Renal cortex interstitium (tissue), 11 donors: Measurements from ENCODE around the gene LRMDA. TPM values are rescaled to one million over a fixed set of nuclear protein-coding genes. Genes with fewer than 3 reads are reported as not detected.
"Not testable (repeated sequence)": the region's sequence is repeated elsewhere in the genome, so short reads cannot be mapped to it uniquely, and the experiment has no call there.

Source experiments
- DNase-seq, 11 donors: peaks; one replicate each; pipeline ENCODE4 v3.0.0-alpha.2; 2013; ENCODE audit warnings: low read depth in 9 of 11, low spot score in 4 of 11; ENCODE audit errors: extremely low read depth in 1 of 11
- polyA plus RNA-seq, 3 donors: library from polyadenylated mRNA; unstranded; fragments of 120-200 nt; gene quantifications; one replicate each; pipeline ENCODE4 v1.2.1, GENCODE V29; 2013; ENCODE audit not compliant: insufficient read length in 3 of 3

Gene LRMDA
- polyA plus RNA-seq, 3 donors, result 17.1 to 22.3 (median 21.0) TPM

GRCh38 chr10:75586814-75587213 lies 155.4 kb downstream of the LRMDA start:
- no peak for DNase-seq

GRCh38 chr10:75588031-75588430 lies 156.6 kb downstream of the LRMDA start:
- no peak for DNase-seq

GRCh38 chr10:75589895-75590654 lies 158.7 kb downstream of the LRMDA start:
- DNase-seq, result no peak

GRCh38 chr10:75592151-75592787 lies 160.8 kb downstream of the LRMDA start:
- DNase-seq, result peak in 1 of 11 donors; percentile 30

GRCh38 chr10:75592791-75593643 lies 161.6 kb downstream of the LRMDA start:
- DNase-seq, result peak in 4 of 11 donors; percentile 36 to 73 (median 58)

GRCh38 chr10:75593692-75594556 lies 162.5 kb downstream of the LRMDA start:
- DNase-seq, result no peak

GRCh38 chr10:75596930-75597620 lies 165.7 kb downstream of the LRMDA start:
- no peak for DNase-seq

GRCh38 chr10:75597773-75598440 lies 166.5 kb downstream of the LRMDA start:
- no peak for DNase-seq

GRCh38 chr10:75598998-75599397 lies 167.6 kb downstream of the LRMDA start:
- no peak for DNase-seq

- no peak for DNase-seq
These were observed 168.6 kb downstream of the LRMDA start for GRCh38 chr10:75599875-75600648.

- no peak for DNase-seq
These were observed 169.4 kb downstream of the LRMDA start for GRCh38 chr10:75600833-75601232.

- no peak for DNase-seq
These were observed 170.9 kb downstream of the LRMDA start for GRCh38 chr10:75602341-75602740.

- no peak for DNase-seq
These were observed 173.7 kb downstream of the LRMDA start for GRCh38 chr10:75605096-75605495.

- DNase-seq, result not testable (repeated sequence)
These were observed 174.4 kb downstream of the LRMDA start for GRCh38 chr10:75605795-75606194.

- no peak for DNase-seq
These were observed 174.9 kb downstream of the LRMDA start for GRCh38 chr10:75606203-75606779.

- DNase-seq, result no peak
These were observed 176.2 kb downstream of the LRMDA start for GRCh38 chr10:75607576-75607975.

GRCh38 chr10:75610183-75610582 lies 178.8 kb downstream of the LRMDA start:
- no peak for DNase-seq
